ENCODE results near the gene FAM222B.
"Not testable (repeated sequence)": the region's sequence is repeated elsewhere in the genome, so short reads cannot be mapped to it uniquely, and the experiment has no call there.

FAM222B gene

GRCh38 chr17:28871056-28871579 lies 28.5 kb upstream of the FAM222B start:
- DNase-seq (ENCODE audit: low read depth): no peak

- no peak for DNase-seq (ENCODE audit: low read depth)
Observed at GRCh38 chr17:28867276-28867675, 24.7 kb upstream of the FAM222B start.

DNA sequence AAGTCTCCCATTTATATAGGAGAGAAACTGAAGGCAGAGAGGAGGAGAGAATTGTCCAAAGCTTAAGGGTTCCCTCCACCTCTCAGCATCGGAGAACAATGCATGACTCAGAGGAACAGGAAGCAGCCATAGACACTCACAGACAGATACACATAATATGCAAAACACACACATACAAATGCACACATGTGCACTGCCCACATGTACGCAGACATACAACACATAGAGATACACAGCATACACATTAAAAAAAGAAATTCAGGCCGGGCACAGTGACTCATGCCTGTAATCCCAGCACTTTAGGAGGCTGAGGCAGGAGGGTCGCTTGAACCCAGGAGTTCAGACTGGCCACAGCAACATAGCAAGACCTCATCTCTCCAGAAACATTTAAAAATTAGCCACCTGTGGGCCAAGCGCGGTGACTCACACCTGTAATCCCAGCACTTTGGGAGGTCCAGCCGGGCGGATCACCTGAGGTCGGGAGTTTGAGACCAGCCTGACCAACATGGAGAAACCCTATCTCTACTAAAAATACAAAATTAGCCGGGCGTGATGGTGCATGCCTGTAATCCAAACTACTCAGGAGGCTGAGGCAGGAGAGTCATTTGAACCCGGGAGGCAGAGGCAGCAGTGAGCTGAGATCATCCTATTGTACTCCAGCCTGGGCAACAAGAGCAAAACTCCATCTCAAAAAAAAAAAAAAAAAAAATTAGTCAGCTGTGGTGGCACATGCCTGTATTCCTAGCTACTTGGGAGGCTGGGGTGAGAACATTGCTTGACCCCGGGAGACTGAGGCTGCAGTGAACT lies 23.6 kb upstream of the FAM222B start:
- peak; percentile 42 for DNase-seq (ENCODE audit: low read depth)

DNA sequence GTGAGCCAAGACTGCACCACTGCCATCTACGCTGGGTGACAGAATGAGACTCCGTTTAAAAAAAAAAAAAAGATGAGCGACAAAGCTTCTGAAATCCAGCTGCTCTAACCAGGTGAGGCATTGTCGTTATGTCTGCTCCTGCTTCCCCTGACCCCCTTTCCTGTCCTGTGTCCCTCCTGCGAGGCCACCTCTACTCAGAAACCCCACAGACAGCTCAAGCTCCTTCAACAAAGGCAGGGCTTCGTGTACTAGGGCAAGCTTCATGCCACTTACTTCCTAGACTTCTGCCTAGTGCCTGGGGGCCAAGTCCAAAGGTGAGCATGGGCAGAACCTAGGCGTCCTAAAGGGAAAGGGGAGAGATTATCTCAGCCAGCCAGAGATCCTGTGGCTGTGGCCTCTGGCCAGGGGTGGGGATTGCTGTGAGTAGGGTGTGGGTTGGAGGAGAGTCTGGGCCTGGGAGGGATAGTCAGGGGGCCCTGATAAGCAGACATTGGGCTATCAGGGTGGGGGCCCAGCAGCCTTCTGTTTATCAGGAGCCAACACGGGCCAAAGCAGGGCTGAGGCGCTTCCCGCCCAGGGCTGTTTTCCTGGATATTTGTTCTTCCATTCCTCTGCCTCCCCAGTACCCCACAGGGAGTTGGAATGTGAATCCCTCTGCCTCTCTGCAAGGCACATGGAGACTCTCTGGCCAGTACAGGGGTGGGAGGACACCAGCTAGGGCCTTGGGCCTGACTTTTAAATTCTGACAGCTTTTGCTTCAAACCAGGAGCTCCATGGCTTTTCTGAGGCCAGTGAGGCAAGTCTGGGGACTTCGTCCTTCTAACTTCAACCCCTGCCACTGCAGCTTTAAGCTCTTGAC lies 22.6 kb upstream of the FAM222B start:
- DNase-seq (ENCODE audit: low read depth): no peak

DNA sequence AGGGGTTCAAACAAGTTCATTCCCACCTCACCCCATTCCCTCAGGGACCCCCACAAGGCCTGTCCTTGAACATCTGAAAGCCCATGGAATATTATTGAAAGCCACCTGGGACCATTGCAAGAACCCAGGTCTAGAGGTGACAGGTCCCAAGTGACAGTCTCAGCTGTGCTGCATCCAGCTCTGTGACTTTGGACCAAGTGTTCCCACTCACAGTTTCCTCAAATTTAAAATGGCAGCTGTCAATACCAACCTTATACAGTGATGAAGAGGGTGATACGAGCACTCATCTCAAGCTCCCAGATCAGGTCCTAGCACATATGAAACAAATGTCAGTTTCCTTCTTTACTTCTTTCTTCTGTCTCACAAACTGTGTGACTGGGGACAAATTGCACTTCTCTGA lies 21.4 kb upstream of the FAM222B start:
- DNase-seq (ENCODE audit: low read depth): no peak

- DNase-seq (ENCODE audit: low read depth): no peak
Observed at GRCh38 chr17:28862561-28862960, 20.0 kb upstream of the FAM222B start.

DNA sequence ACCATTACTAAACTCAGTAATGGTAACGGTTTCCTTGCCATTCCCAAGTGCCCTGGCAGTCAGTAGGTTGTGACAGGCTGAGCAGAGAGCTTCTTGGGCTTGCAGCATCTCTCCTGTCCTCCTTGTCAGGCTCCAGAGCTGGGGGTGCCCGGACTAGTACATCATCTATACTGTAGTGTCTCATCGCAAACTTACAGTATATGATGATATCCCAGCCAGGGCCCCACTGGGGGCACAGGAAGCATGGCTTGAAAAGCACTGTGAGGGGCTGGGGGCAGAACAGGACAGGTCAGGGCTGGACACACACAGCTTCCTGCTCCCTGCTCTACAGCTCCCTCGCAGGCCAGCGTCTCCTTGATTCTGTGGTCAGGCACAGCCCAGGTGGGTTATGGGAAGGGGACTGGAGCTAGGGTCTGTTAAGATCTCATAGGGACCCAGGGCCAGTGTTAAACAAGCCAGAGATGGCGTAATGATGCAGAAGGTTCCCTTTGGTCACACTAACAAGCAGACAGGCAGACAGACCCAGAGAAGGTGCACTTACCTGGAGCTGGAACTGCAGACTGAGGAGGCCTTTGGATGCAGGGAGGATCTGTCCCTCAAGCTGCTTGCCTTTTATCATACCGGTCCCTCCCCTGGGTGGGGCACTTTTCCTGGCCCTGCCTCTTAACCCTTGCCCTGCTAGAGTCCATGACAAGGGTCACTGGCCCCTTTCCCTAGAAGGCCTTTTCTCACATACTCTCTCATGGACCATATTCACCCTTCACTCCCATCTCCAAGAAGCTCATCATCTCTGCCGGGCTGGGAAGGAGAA lies 19.0 kb upstream of the FAM222B start:
- no peak for DNase-seq (ENCODE audit: low read depth)

DNA sequence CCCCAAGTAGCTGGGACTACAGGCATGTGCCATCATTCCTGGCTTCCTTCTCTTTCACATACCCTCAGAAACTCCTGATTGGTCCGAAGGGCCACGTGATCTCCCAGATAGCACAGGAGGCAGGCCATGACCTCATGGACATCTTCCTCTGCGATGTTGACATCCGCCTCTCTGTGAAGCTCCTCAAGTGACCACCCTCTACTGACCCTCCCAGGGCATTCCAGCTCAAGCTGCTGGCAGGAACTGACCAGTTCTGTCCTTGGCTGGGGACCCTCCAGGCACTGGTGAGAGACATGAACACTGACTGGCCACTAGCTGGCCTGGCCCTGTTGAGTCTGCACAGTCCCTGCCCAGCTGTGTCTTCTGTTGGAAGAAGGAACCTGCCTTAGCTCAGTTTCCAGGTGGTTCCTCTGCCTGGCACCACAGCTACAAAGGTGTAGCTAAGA lies 17.8 kb upstream of the FAM222B start:
- DNase-seq (ENCODE audit: low read depth): no peak

DNA sequence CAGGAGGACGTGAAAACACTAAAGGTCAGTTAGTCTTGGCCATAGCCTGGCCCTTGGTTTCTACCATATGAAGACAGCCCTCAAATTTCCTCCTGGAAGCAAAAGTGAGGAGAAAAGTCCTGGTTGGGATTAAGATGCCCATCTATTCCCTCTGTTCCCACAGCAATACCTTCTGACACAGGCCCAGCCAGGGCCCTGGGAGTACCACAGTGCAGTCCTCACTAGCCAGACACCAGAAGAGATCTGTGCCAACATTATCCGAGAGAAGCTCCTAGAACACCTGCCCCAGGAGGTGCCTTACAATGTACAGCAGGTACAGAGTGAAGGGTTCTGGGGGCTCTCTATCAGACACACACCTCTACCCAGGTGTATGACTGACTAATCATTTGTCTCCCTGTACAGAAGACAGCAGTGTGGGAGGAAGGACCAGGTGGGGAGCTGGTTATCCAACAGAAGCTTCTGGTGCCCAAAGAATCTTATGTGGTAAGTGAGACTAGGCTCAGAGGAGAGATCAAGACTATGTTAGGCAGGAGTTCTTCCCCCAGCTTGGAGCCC lies 16.3 kb upstream of the FAM222B start:
- DNase-seq (ENCODE audit: low read depth): no peak

- no peak for DNase-seq (ENCODE audit: low read depth)
Observed at GRCh38 chr17:28857905-28858800, 15.6 kb upstream of the FAM222B start.

GRCh38 chr17:28856028-28856574 lies 13.5 kb upstream of the FAM222B start:
- DNase-seq (ENCODE audit: low read depth): no peak

GRCh38 chr17:28855336-28855679 lies 12.7 kb upstream of the FAM222B start:
- no peak for DNase-seq (ENCODE audit: low read depth)

DNA sequence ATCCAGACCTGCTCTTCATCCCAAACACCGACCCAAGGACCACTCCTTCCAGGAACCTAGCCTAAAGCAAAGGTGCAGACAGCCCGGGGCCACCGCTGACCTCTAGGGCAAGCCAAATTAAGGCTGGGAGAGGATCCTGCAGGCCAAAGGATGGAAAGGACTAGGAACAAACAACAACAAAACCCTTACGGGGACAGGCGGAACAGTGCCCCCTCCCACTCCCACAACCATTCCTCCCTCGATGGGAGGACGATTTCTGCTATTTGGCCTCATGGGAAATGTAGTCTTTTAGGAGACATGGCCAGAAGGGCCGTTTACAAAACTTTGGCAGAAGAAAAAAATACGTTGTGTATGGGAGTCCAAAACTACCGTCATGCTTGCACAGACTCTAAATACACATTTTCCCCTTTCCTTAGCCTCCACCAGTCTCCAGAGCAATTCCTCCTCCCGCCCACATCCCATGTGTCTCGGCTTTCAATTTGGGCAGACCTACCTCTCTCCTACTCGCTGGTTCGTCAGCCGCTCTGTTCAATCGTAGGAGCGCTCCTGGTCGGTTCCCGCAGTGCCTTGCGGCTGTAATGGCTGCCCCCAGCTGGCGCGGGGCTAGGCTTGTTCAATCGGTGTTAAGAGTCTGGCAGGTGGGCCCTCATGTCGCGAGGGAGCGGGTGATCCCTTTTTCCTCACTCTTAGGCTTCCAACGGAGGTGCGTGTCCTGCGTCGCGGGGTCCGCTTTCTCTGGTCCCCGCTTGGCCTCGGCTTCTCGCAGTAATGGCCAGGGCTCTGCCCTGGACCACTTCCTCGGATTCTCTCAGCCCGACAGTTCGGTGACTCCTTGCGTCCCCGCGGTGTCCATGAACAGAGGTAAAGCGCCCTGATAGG lies 12.1 kb upstream of the FAM222B start, which contains the start of gene ERAL1:
ERAL1 (plus strand) TSS at position 560 of the 879 bp plus-strand sequence; CDS start at position 579, 19 bp downstream.
- DNase-seq (ENCODE audit: low read depth): peak; percentile 92

DNA sequence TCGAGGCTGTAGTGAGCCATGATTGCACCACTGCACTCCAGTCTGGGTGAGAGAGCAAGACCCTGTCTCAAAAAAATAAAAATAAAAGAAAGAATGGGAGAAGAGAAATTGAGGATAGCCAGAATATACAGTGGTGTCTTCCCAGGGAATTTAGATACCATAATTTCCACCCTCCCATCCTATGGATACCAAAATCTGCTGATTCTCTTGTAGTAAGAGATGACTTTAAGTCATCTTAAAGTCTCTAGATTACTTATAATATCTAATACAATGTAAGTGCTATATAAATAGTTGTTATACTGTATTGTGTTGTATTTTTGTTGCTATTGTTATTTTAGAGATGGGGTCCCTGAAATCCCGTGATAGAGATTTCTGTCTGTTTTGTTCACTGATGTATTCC lies 10.7 kb upstream of the FAM222B start:
- DNase-seq (ENCODE audit: low read depth): no peak

DNA sequence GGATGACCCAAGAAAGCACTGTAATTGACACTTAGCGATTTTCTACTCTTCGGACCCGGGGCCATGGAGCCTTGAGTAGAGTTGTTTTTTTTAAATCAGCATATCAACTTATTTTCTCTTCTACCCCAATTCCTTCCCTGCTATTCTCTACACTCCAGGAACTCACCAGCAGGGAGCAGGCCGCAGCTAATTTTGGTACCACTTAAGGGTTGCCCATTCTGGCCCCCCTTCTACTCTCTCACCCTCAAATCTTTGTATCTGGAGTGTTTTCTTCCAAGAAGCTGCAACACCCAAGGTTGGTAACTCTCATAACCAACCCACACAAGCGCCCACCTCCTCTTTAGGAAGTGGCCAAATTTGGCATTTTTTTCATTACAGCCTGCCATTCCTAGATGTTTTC lies 6.7 kb upstream of the FAM222B start:
- peak; percentile 44 for DNase-seq (ENCODE audit: low read depth)

DNA sequence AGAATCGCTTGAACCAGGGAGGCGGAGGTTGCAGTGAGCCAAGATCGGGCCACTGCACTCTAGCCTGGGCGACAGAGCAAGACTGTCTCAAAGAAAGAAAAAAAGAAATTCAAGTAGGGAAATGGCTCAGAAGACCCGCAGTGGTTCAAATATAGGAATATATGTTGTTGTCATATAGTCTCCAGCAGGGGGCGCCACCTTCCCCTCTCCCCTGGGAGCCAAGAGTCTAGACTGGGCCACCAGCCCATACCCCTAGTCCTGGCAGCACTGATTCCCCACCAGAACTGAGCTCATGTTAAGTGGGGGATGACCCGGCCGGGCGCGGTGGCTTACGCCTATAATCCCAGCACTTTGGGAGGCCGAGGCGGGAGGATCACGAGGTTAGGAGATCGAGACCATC lies 6.1 kb upstream of the FAM222B start:
- peak; percentile 52 for DNase-seq (ENCODE audit: low read depth)

GRCh38 chr17:28846699-28847098 lies 4.1 kb upstream of the FAM222B start:
- DNase-seq (ENCODE audit: low read depth): not testable (repeated sequence)

DNA sequence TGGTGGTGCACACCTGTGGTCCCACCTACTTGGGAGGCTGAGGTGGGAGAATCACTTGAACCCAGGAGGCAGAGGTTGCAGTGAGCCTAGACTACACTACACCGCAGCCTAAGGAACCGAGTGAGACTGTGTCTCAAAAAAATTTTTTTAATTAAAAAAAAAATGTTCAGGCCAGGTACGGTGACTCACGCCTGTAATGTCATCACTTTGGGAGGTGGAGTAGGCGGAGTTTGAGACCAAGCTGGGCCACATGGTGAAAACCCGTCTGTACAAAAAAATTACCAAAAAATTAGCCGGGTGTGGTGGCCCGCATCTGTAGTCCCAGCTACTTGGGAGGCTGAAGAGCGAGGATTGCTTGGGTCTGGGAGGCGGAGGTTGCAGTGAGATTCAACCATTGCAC lies 3.6 kb upstream of the FAM222B start:
- no peak for DNase-seq (ENCODE audit: low read depth)

DNA sequence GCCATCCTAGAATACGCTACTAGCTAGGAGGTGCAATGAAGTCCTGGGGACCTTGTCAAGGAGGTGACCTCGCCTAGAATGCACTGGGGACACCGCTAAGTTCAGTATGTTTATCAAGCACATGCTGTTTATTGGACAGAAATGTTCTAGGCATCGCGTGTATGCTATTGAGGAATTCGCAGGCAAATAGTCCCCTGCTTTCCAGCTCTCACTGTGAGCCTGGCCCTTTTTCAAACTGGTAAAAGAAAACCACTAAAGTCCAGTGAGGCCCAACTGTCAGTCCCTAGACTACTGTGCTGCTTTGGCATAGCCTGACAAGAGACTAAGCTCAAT lies 1.2 kb upstream of the FAM222B start:
- DNase-seq (ENCODE audit: low read depth): no peak

DNA sequence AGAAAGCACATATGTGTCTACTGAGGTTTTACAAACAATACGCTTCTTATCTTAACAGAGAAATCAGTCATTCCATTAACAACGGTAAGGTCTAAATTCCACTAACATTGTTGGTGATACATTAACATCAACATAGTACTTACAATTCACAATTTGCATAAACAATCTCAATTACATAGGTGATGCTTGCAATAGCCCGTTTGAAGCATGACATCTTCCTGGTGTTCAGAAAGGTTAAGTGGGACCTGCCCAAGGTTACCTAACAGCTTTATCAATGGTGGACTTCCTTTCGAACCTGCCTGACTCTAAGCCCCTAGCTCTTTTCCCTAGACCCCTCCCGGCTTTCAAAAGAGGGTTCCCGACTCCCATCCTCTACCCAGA lies 699 bp downstream of the FAM222B start:
- no peak for DNase-seq (ENCODE audit: low read depth)

Data from ELR (cell line).